M059J (cell line): ENCODE measurements around the gene FOXS1. TPM values are rescaled to one million over a fixed set of nuclear protein-coding genes. Genes with fewer than 3 reads are reported as not detected.
"Not testable (repeated sequence)": the region's sequence is repeated elsewhere in the genome, so short reads cannot be mapped to it uniquely, and the experiment has no call there.

ENCODE experiments used
- DNase-seq: peaks from one replicate; pipeline ENCODE4 v3.0.0-alpha.2; 2012; ENCODE audit warnings: low read depth
- total RNA-seq: library from RNA; depleted of rRNA; stranded (reverse); fragments of >200 nt; shearing (Covaris generic); gene quantifications from 2 replicates; pipeline ENCODE4 v1.2.3, GENCODE V29; 2014

The FOXS1 gene
- total RNA-seq, 1 experiment from 2014 or later: 0.12 TPM

GRCh38 chr20:31823360-31824124, 21.9 kb downstream of the FOXS1 start:
- DNase-seq: no peak

- peak; percentile 93 for DNase-seq
Measured at GRCh38 chr20:31822421-31823330, 22.7 kb downstream of the FOXS1 start.

- DNase-seq: no peak
Measured at GRCh38 chr20:31821427-31821826, 24.0 kb downstream of the FOXS1 start.

- no peak for DNase-seq
Measured at GRCh38 chr20:31820228-31820627, 25.2 kb downstream of the FOXS1 start.

GRCh38 chr20:31819083-31819784, 26.2 kb downstream of the FOXS1 start, which contains the start of gene MYLK2:
Gene MYLK2, plus strand, starts transcription at chr20:31819356. Its CDS starts 225 bp downstream, at chr20:31819581.
- DNase-seq: no peak

GRCh38 chr20:31818376-31818908, 27.0 kb downstream of the FOXS1 start:
- DNase-seq: no peak

GRCh38 chr20:31817461-31817860, 27.9 kb downstream of the FOXS1 start:
- DNase-seq: no peak

GRCh38 chr20:31816221-31816620, 29.2 kb downstream of the FOXS1 start:
- no peak for DNase-seq

GRCh38 chr20:31815408-31816188, 29.8 kb downstream of the FOXS1 start:
- DNase-seq: peak; percentile 64

- DNase-seq: not testable (repeated sequence)
Measured at GRCh38 chr20:31814142-31814541, 31.3 kb downstream of the FOXS1 start.

- no peak for DNase-seq
Measured at GRCh38 chr20:31813611-31814010, 31.8 kb downstream of the FOXS1 start.

- peak; percentile 97 for DNase-seq
Measured at GRCh38 chr20:31811796-31812728, 33.3 kb downstream of the FOXS1 start.

- no peak for DNase-seq
Measured at GRCh38 chr20:31811198-31811597, 34.2 kb downstream of the FOXS1 start.

GRCh38 chr20:31809661-31810060, 35.7 kb downstream of the FOXS1 start:
- peak; percentile 62 for DNase-seq

- peak; percentile 80 for DNase-seq
Measured at GRCh38 chr20:31808481-31808880, 36.9 kb downstream of the FOXS1 start.

- peak; percentile 48 for DNase-seq
Measured at GRCh38 chr20:31806564-31807355, 38.6 kb downstream of the FOXS1 start.

- DNase-seq: no peak
Measured at GRCh38 chr20:31803552-31804291, 41.7 kb downstream of the FOXS1 start.

- DNase-seq: no peak
Measured at GRCh38 chr20:31801508-31801907, 43.9 kb downstream of the FOXS1 start.
